ENCODE results near the gene PSORS1C1. TPM values are rescaled to one million over a fixed set of nuclear protein-coding genes. Genes with fewer than 3 reads are reported as not detected.
A peak's percentile ranks its signal among the peaks of the same experiment; 100 is the strongest.
"Not testable (repeated sequence)": the region's sequence is repeated elsewhere in the genome, so short reads cannot be mapped to it uniquely, and the experiment has no call there.

PSORS1C1 gene
- total and polyA plus RNA-seq, 5 donors, result 1.4 to 6.5 (median 4.5) TPM

GRCh38 chr6:31183287-31183686 lies 68.7 kb downstream of the PSORS1C1 start:
- intact Hi-C loops (cut with DNase I); H3K27ac ChIP-seq (ENCODE audit: low read length); H3K27me3 ChIP-seq (ENCODE audit: control insufficient read depth, insufficient read depth); DNase-seq; H3K4me1 ChIP-seq (ENCODE audit: control insufficient read depth, insufficient read depth, low read length); H3K4me3 ChIP-seq (ENCODE audit: low read length); ATAC-seq; H3K9me3 ChIP-seq (ENCODE audit: control insufficient read depth, low read length): not testable (repeated sequence)
- WGBS, result 92% methylated on average over 2 of the region's 2 CpGs

- ATAC-seq; H3K9me3 ChIP-seq (ENCODE audit: control insufficient read depth, low read length); H3K4me3 ChIP-seq (ENCODE audit: low read length); H3K27ac ChIP-seq (ENCODE audit: low read length); DNase-seq; H3K4me1 ChIP-seq (ENCODE audit: control insufficient read depth, insufficient read depth, low read length); H3K27me3 ChIP-seq (ENCODE audit: control insufficient read depth, insufficient read depth); intact Hi-C loops (cut with DNase I): not testable (repeated sequence)
- WGBS, result 70% methylated on average over 6 of the region's 6 CpGs
Observed at GRCh38 chr6:31183859-31184258, 69.3 kb downstream of the PSORS1C1 start.

GRCh38 chr6:31185695-31186051 lies 71.1 kb downstream of the PSORS1C1 start:
- H3K4me1 ChIP-seq (ENCODE audit: control insufficient read depth, insufficient read depth, low read length); intact Hi-C loops (cut with DNase I); H3K9me3 ChIP-seq (ENCODE audit: control insufficient read depth, low read length); DNase-seq; H3K27me3 ChIP-seq (ENCODE audit: control insufficient read depth, insufficient read depth): not testable (repeated sequence)
- peak in 1 of 2 donors; percentile 36 for ATAC-seq
- Histone ChIP-seq H3K4me3 (ENCODE audit: low read length) (peak overlapping the region; percentile 32), H3K27ac (ENCODE audit: low read length) (peak overlapping the region; percentile 5)
- 45% methylated on average over 4 of the region's 4 CpGs for WGBS

- H3K4me1 ChIP-seq (ENCODE audit: control insufficient read depth, insufficient read depth, low read length), result no peaks in the 10 kb centered on the region
- no peaks in the 10 kb centered on the region for H3K27me3 ChIP-seq (ENCODE audit: control insufficient read depth, insufficient read depth)
- no peaks in the 10 kb centered on the region for H3K9me3 ChIP-seq (ENCODE audit: control insufficient read depth, low read length)
- ATAC-seq (peak; percentile 75 to 89), DNase-seq (peak; percentile 89 to 95 (median 93))
- 54% methylated on average over 24 of the region's 24 CpGs for WGBS
- intact Hi-C loops (cut with DNase I), result no loop called here
- peak overlapping the region; percentile 5 for H3K27ac ChIP-seq (ENCODE audit: low read length)
- H3K4me3 ChIP-seq (ENCODE audit: low read length), result peak overlapping the region; percentile 32
Observed at GRCh38 chr6:31186052-31186734, 71.6 kb downstream of the PSORS1C1 start.

- H3K27ac ChIP-seq (ENCODE audit: low read length), result no peak overlapping the region
- intact Hi-C loops (cut with DNase I), result no loop called here
- H3K4me3 ChIP-seq (ENCODE audit: low read length), result no peak overlapping the region
- no peaks in the 10 kb centered on the region for H3K9me3 ChIP-seq (ENCODE audit: control insufficient read depth, low read length)
- DNase-seq, result no peak
- no peaks in the 10 kb centered on the region for H3K4me1 ChIP-seq (ENCODE audit: control insufficient read depth, insufficient read depth, low read length)
- no peaks in the 10 kb centered on the region for H3K27me3 ChIP-seq (ENCODE audit: control insufficient read depth, insufficient read depth)
- WGBS, result 90% methylated on average over 5 of the region's 5 CpGs
- ATAC-seq, result no peak
Observed at GRCh38 chr6:31187780-31188194, 73.2 kb downstream of the PSORS1C1 start.

GRCh38 chr6:31189223-31189622 lies 74.6 kb downstream of the PSORS1C1 start:
- intact Hi-C loops (cut with DNase I); H3K27me3 ChIP-seq (ENCODE audit: control insufficient read depth, insufficient read depth); H3K27ac ChIP-seq (ENCODE audit: low read length); DNase-seq; ATAC-seq; H3K4me3 ChIP-seq (ENCODE audit: low read length); H3K9me3 ChIP-seq (ENCODE audit: control insufficient read depth, low read length); H3K4me1 ChIP-seq (ENCODE audit: control insufficient read depth, insufficient read depth, low read length): not testable (repeated sequence)
- 89% methylated on average over 3 of the region's 3 CpGs for WGBS

Other genes with a start within 250 kb of the PSORS1C1 start
- gene DDR1, start 230.3 kb upstream of the PSORS1C1 start, total RNA-seq, result 100 to 1,000 TPM in 2 of 4 donors, 10 to 100 TPM in 2; 96.2 to 120 (median 100) TPM
- gene DDR1, start 230.3 kb upstream of the PSORS1C1 start, polyA plus RNA-seq, result 46.9 TPM
- gene GTF2H4, start 206.6 kb upstream of the PSORS1C1 start, total RNA-seq, result 10 to 100 TPM; 13.6 to 29.7 (median 18.2) TPM
- gene GTF2H4, start 206.6 kb upstream of the PSORS1C1 start, polyA plus RNA-seq, result 10.6 TPM
- 10 to 100 TPM; 14.8 to 20.8 (median 16.9) TPM for gene VARS2, start 200.6 kb upstream of the PSORS1C1 start, total RNA-seq
- gene VARS2, start 200.6 kb upstream of the PSORS1C1 start, polyA plus RNA-seq, result 14.2 TPM
- under 1 TPM in 1 of 4 donors, not detected in 3; 0.45 TPM for gene SFTA2, start 182.6 kb upstream of the PSORS1C1 start, total RNA-seq
- not detected for gene SFTA2, start 182.6 kb upstream of the PSORS1C1 start, polyA plus RNA-seq
- gene MUCL3, start 173.8 kb upstream of the PSORS1C1 start, total RNA-seq, result not detected
- gene MUCL3, start 173.8 kb upstream of the PSORS1C1 start, polyA plus RNA-seq, result not detected
- not detected for gene MUC21, start 131.1 kb upstream of the PSORS1C1 start, total RNA-seq
- gene MUC21, start 131.1 kb upstream of the PSORS1C1 start, polyA plus RNA-seq, result 0.07 TPM
- under 1 TPM in 3 of 4 donors, not detected in 1; 0.06 to 0.14 (median 0.06) TPM for gene MUC22, start 104.3 kb upstream of the PSORS1C1 start, total RNA-seq
- 0.14 TPM for gene MUC22, start 104.3 kb upstream of the PSORS1C1 start, polyA plus RNA-seq
- not detected for gene C6orf15, start 2.2 kb upstream of the PSORS1C1 start, total RNA-seq
- gene C6orf15, start 2.2 kb upstream of the PSORS1C1 start, polyA plus RNA-seq, result not detected
- gene CDSN, start 5.6 kb downstream of the PSORS1C1 start, total RNA-seq, result under 1 TPM in 2 of 4 donors, not detected in 2; 0.14 to 0.17 TPM
- gene CDSN, start 5.6 kb downstream of the PSORS1C1 start, polyA plus RNA-seq, result 0.11 TPM
- not detected for gene PSORS1C2, start 24.3 kb downstream of the PSORS1C1 start, total RNA-seq
- not detected for gene PSORS1C2, start 24.3 kb downstream of the PSORS1C1 start, polyA plus RNA-seq
- gene CCHCR1, start 43.0 kb downstream of the PSORS1C1 start, total RNA-seq, result 10 to 100 TPM; 10.8 to 16.7 (median 12.9) TPM
- 9.6 TPM for gene CCHCR1, start 43.0 kb downstream of the PSORS1C1 start, polyA plus RNA-seq
- gene TCF19, start 43.8 kb downstream of the PSORS1C1 start, total RNA-seq, result 1 to 10 TPM; 2.0 to 5.5 (median 3.7) TPM
- gene TCF19, start 43.8 kb downstream of the PSORS1C1 start, polyA plus RNA-seq, result 2.0 TPM
- 1 to 10 TPM in 2 of 4 donors, under 1 TPM in 2; 0.34 to 1.2 (median 0.87) TPM for gene POU5F1, start 55.9 kb downstream of the PSORS1C1 start, total RNA-seq
- gene POU5F1, start 55.9 kb downstream of the PSORS1C1 start, polyA plus RNA-seq, result 0.57 TPM
- 100 to 1,000 TPM; 183 to 425 (median 325) TPM for gene HLA-C, start 157.3 kb downstream of the PSORS1C1 start, total RNA-seq
- gene HLA-C, start 157.3 kb downstream of the PSORS1C1 start, polyA plus RNA-seq, result 276 TPM
- gene HLA-B, start 242.4 kb downstream of the PSORS1C1 start, total RNA-seq, result 100 to 1,000 TPM; 283 to 475 (median 403) TPM
- 448 TPM for gene HLA-B, start 242.4 kb downstream of the PSORS1C1 start, polyA plus RNA-seq

Measured in right cardiac atrium (tissue), 5 donors.